RKO (cell line): Measurements from ENCODE around the gene SV2C.

Experiments used
- DNase-seq: peaks from one replicate; pipeline ENCODE4 v3.0.0-alpha.2; 2016; ENCODE audit warnings: low spot score

Gene SV2C

GRCh38 chr5:76099756-76100155 lies 16.6 kb downstream of the SV2C start:
- DNase-seq, result no peak

GRCh38 chr5:76104027-76104426 lies 20.8 kb downstream of the SV2C start:
- peak; percentile 47 for DNase-seq

- DNase-seq, result no peak
These were observed 23.0 kb downstream of the SV2C start for GRCh38 chr5:76106149-76106548.

DNA sequence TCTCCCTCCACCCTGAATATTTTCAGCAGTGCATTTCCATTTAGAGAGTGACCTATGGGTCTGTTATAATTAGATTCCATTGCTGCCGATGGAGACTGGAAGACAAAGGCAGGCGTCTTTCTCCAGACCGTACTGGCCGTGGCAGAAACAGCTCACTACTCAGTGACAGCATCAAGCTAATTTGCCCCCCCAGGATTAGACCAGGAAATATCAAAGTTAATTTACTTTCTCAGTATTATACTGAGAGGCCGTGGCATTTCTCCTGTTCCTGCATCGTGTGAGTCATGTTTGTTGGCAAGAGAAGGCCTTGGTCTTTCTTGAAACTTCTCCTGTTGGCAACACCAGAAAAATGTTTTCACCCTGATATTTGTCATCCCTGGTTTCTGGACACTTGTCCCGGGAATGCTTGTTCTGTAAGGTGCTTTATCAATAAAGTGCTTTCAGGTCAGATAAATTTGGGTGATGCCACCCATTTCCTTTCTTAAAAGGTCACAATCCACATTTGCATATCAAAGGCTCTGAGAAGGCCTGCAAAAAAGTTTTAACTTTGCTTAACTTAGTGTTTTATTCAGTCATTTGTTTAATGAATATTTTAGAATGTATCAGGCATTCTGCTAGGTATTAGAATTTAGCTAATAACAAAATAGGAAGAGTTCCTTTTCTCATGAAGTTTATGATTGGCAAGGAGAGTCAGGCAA lies 28.4 kb downstream of the SV2C start:
- DNase-seq, result no peak

DNA sequence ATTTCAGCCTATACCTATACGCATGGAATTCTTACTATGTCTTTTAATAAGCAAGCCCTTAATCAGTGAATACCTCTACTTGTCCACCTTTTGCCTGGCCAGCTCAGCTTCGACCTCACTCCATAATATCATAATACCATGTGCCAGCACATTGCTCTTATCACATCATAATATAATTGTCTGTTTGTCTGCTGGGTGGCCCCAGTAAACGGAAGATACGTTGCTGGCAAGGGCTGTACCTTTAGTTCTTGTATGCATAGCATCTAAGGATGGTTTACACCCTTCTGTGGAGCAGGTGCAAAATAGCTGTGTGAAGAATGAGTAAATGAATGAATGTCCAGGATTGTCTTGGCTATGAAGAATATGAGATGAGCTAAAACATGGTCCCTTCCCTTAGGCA lies 29.9 kb downstream of the SV2C start:
- no peak for DNase-seq

- DNase-seq, result no peak
These were observed 31.1 kb downstream of the SV2C start for GRCh38 chr5:76114179-76114851.

DNA sequence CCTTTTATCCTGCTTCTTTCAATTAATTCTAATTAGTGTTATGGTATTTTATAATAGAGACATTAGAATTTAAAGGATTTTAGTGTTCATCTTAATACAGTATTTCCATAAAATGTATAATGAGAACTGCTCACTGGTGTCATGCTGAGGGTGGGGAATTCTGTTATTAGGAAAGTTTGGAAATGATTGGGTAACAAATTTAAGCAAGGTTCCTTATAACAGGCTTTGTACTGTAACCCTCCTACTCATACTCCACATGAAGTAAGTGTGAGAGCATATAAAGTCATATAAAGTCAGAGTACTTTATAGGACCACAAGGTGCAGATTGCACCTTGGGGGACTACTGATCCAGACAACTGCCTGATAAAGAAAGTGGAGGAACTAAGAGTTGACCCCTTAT lies 42.2 kb downstream of the SV2C start:
- no peak for DNase-seq

- no peak for DNase-seq
These were observed 42.7 kb downstream of the SV2C start for GRCh38 chr5:76125888-76126287.

DNA sequence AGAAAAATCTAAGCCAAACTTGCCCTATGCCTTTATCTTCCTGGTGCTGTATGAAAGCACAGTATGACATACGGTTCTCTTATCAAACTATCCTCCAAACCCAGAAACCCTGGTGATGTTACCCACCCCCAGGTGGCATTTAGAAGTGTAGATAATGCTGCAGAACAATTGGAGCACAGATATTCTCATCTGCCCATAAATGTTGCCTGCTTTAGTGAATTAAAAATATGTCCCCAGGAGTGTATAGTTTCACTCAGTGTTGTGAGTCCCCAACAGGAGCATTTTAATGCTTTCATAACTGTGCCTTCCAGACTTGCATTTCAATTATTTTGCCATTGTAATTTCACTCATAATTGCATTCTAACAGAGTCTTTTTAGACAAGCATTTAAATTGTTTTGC lies 50.8 kb downstream of the SV2C start:
- no peak for DNase-seq

- DNase-seq, result no peak
These were observed 51.5 kb downstream of the SV2C start for GRCh38 chr5:76134646-76135045.

DNA sequence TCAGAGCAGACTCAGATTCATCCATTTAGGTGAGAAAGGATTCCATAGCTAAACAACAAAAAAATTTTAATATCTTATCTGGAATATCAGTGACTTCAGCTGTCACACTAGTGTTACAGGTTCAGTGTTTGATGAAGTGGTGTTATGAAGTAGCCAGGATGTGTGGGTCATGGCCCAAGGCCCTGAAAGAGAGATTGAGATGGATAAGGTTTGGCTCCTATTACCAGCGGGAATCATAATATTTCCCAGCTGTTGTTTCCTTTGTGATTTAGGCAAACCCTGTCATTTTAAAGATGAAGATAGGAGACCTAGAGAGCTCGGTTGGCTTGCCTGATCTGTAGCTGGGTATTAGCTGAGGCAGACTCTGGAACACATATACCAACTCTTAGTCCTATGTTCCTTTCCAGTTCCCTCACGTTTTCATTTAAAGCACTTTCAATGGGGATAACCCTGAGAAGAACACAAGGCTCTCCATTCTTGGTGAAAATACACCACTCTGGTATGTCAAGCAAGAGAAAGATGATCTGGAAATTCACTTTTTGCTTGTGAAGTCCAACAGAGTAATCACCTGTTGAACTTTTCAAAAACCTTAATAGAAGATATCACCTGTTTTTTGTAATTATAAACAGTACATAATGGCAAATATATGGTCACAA lies 54.8 kb downstream of the SV2C start:
- DNase-seq, result no peak

DNA sequence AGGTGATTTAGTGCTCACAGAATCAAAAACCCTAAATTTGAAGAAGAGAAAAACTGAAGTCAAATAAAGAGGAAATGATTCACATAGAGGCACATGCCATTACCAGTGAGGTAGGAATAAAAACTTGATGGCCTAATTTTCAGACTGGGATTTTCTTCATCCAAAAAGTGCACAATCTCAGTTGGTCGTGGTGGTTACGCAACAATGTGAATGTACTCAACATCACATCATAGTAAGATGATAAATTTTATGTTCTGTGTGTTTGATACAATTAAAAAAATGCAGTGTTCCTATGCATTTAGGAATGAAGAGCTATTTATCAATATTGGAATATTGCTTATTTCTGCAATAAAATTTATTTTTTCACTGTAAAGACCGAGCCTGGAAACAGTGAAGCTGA lies 60.7 kb downstream of the SV2C start:
- DNase-seq, result no peak

DNA sequence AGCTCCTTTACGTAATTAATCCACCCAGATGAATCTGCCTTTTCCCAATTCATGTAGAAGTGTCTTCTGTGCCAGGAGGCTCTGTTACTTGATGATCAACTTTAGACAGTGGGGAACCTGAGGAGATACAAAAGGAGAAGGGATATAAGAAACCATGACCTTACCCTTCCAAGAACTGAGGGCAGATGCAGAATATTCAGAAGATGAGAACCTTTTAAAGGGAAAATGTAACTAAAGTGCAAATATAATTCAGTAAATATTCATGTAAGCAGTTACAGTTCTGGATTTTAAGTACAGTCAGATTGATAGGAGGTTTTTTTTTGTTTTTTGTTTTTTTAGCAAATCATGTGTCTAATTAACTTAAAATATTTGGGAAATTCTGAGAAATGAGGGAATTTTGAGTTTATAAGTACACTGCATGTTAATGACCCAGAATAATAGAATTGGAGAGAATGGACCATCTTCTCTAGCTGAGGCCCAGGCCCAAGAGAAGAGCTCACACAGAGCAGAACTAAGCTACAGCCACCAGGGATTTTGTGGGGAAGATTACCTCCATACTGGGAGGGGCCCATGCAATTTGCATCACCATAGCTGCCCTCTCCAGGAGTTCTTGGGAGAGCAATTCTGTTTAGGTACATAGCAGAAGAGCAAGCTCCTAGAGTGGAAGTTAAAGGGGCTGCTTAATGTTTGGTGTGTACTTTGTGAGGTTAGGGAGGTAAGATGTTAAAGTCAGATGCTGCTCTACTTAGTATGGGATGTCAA lies 61.5 kb downstream of the SV2C start:
- DNase-seq, result no peak

DNA sequence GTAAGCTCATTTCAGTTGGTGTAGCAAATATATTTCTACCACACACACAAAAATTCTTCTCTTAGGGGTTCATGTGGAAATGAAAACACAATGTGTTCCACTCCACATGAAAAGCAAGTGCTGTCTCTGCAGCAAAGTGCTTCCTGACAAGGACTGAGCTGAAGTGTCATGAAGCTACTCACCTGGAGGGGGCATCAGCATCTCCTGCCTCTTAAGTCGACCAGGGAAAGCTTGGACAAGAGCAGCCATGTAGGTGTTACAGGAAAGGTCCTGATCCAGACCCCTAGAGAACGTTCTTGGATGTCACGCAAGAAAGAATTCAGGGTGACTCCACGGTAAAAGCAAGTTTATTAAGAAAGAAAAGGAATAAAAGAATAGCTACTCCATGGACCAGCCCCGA lies 62.8 kb downstream of the SV2C start:
- peak; percentile 41 for DNase-seq

DNA sequence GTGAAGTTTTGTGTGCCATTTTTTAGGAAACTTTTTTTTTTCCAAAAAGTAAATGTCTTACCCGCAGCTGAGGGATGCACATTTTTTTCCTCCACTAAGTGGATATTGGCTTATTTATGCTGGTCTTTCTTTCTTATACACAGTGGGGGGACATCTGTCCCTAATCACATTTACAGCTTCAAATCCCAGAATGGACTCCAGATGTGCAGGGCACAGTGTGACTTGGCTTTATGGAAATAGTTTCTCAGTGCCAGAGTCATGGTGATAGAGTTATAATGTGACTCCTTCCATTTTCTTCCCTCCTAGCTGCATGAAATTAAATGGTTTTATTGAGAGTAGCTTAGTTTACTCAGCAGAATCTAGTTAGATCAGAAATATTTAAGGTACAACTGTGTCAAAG lies 66.5 kb downstream of the SV2C start:
- no peak for DNase-seq

DNA sequence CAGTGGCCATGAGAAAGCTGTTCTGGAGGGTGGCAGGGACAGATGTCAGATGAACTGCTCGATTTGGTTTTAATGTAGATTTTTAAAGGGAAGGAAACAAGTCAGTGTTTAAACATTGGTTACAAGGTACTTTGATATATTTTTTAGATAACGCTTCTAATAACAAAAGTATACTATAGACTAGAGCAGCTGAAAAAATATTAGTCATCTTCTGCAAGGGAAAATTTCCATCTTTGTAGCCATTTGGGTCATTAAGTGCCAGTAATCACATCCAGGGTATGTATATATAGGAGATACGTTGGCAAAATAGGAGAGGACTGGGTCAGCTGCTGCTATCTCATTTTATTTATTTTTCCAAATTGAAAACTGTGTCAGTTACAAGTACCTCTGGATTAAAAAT lies 69.0 kb downstream of the SV2C start:
- no peak for DNase-seq

DNA sequence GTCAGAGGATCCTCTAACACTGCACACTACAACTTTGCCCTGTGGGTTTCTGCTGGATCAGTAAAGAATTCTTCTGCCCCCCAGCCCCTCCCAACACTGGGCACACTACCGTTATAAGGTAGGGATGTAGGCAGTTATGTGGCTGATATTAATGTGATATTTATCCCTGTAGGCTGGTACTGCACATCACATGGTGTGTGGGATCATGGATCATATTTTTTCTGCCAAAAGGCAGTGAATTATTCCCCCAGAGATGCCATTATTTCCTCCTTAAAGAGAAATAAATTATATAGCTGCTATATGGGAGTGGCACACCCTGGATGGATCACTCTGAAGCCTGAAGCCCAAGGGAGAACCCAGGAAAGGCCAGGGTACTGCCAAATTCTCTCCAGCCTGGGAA lies 69.5 kb downstream of the SV2C start:
- DNase-seq, result no peak

DNA sequence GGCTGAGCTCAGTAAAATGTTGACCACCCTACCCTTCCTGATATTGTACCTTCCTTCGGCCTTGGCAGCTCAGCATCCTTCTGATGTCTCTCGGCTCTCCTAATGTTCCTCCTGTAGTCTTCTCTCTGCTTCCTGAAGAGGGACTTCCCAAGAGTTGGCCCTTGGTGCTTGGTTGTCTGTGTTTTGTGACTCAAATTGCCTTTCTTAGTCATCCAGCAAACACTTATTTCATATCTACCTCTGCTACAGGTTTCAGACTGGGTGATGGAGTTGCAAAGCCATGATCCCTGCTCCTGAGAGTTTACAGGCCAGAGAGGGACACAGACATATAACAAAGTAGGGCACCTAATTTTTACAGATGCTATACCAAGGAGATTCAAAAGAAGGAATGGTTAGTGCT lies 70.1 kb downstream of the SV2C start:
- DNase-seq, result no peak

- no peak for DNase-seq
These were observed 71.0 kb downstream of the SV2C start for GRCh38 chr5:76154009-76154690.

GRCh38 chr5:76155536-76155935 lies 72.4 kb downstream of the SV2C start:
- no peak for DNase-seq

DNA sequence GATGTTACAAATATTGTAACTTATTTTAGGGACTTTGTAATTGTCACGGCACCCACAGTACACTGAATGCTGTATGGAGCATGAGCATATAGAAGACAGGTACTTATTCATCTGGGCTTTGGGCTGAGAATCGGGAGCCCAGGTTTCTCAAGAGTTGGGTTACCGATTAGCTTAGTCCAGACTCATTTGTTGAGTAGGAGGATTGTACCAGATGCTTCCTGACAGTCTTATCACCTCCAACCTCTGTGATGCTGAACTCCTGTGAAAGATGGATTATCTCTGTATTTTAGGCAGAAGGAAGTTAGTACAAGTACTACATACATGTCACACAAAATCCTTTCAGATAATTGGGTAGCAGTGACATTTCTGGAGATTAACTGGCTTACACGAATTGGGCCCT lies 79.2 kb downstream of the SV2C start:
- no peak for DNase-seq

- no peak for DNase-seq
These were observed 80.0 kb downstream of the SV2C start for GRCh38 chr5:76163111-76163628.
